HepG2 (cell line): ENCODE measurements around the gene TMEM218.

Experiments
- HNF1B ChIP-seq: sonication (generic); formaldehyde crosslinking; IDR thresholded peaks from 2 replicates; pipeline ENCODE4 v1.5.1; 2020; ENCODE audit warnings: mild to moderate bottlenecking, moderate library complexity, missing genetic modification reagents
- MTF1 ChIP-seq: sonication (generic); formaldehyde crosslinking; IDR thresholded peaks from 2 replicates; pipeline ENCODE4 v1.5.0; 2020; ENCODE audit warnings: missing genetic modification reagents
- NCOA5 ChIP-seq: sonication (generic); formaldehyde crosslinking; IDR thresholded peaks from 2 replicates; pipeline ENCODE4 v1.4.0; 2020; ENCODE audit warnings: missing genetic modification reagents
- ZBTB43 ChIP-seq: sonication (generic); formaldehyde crosslinking; conservative IDR thresholded peaks from 2 replicates; pipeline ENCODE4 v1.4.0; 2020; ENCODE audit warnings: missing genetic modification reagents
- ZNF274 ChIP-seq: sonication (generic); formaldehyde crosslinking; IDR thresholded peaks from 2 replicates; pipeline ENCODE4 v1.5.1; 2020; ENCODE audit warnings: mild to moderate bottlenecking, missing genetic modification reagents
- ZNF3 ChIP-seq: IDR thresholded peaks from 2 replicates; pipeline ENCODE4 v1.7.0; 2017; ENCODE audit warnings: inconsistent platforms

GRCh38 chr11:125085301-125086081 lies 25.9 kb downstream of the TMEM218 start:
- no peak for TF ChIP-seq HNF1B
- no peak for TF ChIP-seq NCOA5 (CRISPR knock-in tag)
- TF ChIP-seq ZNF3: no peak
- TF ChIP-seq MTF1: no peak
- TF ChIP-seq ZBTB43 (CRISPR knock-in tag): no peak
- no peak for TF ChIP-seq ZNF274 (CRISPR knock-in tag)
